HG03039 (cell line): Measurements from ENCODE around the gene IER3.

Source experiments
- ATAC-seq: cut with Tn5 transposase; IDR thresholded peaks from one replicate; pipeline ENCODE4 v1.9.1; 2021; ENCODE audit warnings: mild to moderate bottlenecking, moderate library complexity; ENCODE audit not compliant: unreplicated experiment

Gene IER3, protein sequence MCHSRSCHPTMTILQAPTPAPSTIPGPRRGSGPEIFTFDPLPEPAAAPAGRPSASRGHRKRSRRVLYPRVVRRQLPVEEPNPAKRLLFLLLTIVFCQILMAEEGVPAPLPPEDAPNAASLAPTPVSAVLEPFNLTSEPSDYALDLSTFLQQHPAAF

DNA sequence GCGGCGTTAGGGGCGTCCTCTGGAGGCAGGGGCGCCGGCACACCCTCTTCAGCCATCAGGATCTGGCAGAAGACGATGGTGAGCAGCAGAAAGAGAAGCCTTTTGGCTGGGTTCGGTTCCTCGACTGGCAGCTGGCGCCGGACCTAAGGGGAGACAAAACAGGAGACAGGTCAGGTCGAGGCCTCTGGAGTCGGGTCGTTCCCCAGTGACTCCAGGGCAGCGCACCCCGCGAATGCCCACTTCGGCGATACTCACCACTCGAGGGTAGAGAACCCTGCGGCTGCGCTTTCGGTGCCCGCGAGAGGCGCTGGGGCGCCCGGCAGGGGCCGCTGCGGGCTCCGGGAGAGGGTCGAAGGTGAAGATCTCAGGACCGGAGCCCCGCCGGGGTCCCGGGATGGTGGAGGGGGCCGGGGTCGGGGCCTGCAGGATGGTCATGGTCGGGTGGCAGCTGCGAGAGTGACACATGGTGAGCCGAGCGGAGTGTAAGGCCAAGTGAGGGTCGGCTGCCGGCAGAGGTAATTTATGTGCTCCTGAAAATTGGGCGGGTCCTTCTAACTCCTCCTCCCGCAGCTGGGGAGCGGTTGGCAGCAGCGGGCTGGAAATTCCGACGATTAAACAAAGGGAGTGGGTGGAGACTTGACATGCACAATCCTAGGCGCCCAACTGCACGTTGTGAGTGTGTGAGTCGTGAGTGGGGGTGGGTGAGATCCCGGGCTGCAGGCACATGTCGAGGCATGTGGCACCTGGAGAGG, at the start of gene IER3:
Gene IER3, minus strand, starts transcription at position 494 of the 752 bp plus-strand sequence. Its CDS starts 29 bp downstream, at position 465.
- ATAC-seq, result no peak

GRCh38 chr6:30793521-30794194, 49.3 kb upstream of the IER3 start:
- no peak for ATAC-seq

DNA sequence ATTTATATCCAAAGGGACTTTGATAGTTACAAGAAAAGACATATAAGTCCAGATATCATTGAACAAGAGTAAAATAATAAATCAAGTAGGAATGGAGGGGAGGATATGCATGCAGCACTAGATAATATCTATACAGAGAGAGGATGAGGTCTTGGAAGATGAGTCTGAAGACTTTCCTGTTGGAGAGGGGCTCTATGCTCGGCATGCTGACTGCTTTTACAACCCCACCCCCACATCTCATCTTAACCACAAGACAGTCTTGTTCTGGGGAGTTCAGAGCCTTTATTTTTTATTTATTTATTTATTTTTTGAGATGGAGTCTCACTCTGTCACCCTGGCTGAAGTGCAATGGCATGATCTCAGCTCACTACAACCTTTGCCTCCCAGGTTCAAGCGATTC, 48.4 kb upstream of the IER3 start:
- ATAC-seq, result no peak

- ATAC-seq, result no peak
These were observed 46.5 kb upstream of the IER3 start for GRCh38 chr6:30790724-30791383.

DNA sequence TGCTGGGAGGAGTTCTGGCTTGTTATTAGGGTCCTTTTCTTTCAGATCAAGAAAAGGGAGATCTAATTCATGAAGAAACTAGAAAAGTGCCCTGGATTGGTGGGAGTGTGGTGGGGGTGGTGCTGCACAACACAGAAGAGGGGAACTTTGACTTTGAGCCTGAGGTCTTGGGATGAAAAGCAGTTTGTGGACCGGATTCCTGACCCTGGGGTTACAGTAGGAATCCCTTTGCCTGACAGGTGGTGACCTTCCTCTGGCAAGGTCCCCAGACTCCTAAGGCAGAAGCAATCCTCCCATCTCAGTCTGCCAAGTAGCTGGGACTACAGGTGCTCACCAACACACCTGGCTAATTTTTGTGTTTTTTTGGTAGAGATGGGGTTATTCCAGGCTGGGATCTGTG, 45.3 kb upstream of the IER3 start:
- no peak for ATAC-seq

- ATAC-seq, result no peak
These were observed 43.6 kb upstream of the IER3 start for GRCh38 chr6:30787954-30788353.

DNA sequence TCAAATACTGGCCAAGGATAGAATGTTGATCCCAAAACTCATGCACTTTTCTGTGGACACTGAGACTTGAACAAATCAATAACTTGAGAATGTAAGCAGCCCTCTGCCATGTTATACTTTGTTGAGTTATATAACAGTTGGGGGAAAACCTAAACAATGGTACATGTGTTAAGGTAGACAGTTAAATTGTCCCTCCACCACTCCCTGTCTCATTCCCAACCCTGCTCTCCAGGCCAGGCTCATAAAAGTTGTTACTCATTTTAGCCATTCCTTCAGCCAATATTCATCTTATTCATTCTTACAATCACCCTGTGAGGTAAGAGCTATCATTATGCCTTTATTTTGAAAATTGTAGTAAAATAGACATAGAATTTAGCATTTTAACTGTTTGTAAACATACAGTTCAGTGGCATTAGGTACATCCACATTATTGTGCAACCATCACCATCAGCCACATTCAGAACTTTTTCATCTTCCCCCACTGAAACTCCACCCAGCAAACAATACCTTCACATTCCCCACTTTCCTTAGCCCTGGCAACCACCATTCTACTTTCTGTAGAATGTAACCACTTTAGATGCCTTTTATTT, 38.2 kb upstream of the IER3 start:
- no peak for ATAC-seq

DNA sequence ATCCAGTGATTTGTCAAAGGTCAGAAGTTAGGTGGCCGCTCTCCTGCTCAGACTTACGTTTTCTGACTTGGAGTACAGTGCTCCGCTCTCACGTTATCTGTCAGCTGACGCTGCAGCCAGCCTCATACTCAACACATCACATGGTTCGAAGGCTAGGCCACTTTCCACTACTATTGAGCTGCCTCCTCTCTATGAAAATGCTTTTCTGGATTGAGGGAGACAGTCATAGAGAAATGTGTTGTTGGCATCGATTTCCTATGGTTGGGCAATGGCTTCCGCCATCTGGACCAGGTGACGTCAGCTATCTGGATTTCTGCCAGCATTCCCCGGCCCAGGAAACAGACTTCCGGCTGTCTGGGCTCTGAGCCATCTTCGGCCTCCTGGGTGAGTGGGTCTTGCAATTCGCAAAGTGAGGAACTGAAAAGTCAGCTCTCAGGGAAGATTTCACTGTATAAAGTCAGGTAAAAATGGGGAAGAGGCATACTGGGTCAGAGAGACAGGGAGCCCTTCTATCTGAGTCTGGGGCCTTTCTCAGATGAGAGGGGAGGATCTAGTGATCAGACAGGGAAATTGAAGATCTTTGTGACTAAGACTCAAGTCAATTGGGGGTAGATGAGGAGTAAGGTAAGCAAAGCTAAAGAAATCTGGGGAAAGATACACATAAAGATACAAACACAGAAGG, 37.5 kb upstream of the IER3 start:
- no peak for ATAC-seq

DNA sequence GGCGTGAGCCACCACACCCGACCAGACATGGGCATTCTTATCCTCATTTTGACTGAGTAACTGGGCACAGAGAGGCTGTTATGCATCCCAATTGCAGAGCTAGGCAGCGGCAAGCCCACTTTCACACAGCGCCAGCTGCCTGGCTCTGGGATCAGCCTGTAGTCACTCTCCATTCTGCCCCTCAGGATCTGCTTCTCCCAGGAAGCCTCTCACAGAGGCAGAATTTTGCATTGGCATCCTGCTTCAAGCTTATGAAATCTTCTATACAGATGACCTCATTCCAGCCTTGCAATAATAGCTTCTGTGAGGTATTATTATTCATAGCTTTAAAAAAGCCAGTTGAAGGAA, 37.0 kb upstream of the IER3 start:
- ATAC-seq, result no peak

DNA sequence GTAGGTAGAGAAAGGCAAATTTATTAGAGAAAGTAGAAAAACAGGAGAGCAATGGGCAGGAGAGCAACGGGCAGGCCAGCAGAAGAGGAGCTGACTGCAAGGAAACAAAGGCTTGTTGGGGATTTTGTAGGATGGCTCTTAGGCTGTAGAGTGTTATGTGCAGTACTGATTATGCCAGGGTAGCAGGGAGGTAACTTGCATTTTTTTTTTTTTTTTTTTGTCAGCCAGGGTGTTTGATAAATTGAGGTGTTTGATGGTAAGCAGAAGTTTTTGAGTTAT, 36.2 kb upstream of the IER3 start:
- ATAC-seq, result no peak

GRCh38 chr6:30779850-30780641, 35.7 kb upstream of the IER3 start:
- ATAC-seq, result no peak

- no peak for ATAC-seq
These were observed 33.8 kb upstream of the IER3 start for GRCh38 chr6:30778001-30778635.

- no peak for ATAC-seq
These were observed 32.8 kb upstream of the IER3 start for GRCh38 chr6:30777155-30777485.

DNA sequence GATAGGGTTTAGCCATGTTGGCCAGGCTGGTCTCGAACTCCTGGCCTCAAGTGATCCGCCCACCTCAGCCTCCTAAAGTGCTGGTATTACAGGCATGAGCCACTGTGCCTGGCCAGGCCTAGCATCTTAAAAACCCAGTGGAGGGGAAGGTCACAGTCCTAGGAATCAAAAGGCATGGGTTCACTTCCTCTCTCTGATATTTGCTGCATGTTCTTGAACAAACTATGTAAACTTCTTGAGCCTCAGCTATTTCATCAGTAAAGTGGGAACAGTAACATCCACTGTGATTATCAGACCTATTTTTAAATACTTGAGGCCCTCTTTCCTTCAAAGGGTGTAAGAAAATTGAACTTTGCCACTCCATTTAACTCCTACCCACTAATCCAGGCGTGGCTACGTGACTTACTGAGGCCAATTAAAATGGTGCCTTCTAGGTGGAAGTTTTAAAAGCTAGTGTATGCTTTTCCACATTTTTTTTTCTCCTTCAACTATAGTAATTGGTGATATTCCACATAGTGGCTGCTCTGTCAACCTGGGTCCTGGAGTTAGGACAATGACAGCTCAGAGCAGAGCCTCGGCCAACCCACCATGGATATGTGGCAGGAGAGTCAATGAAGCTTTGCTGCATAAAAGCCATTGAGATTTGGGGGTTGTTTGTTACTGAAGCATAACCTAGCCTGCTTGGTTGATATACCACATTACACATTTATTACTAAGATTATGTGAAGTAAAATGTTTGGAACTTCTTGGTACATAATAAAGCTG, 32.2 kb upstream of the IER3 start:
- ATAC-seq, result no peak

DNA sequence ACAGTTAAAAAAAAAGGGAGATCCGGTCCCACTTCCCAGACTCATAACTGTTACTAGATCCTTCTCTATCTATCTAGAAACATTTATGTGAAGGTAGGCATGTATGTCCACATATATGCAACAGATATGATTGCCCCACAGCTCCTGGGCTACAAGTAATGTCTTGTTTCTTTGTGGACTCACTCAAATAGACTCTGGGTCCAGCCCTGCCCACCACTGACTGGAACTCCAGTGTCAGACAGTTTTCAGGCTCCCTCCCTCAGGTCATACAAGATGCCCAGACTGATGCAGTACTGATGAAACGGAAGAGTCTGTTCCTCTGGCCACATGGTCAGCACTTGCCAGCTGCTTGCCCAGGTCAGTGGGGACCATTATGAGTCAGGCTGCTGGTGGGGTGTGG, 30.8 kb upstream of the IER3 start:
- no peak for ATAC-seq

DNA sequence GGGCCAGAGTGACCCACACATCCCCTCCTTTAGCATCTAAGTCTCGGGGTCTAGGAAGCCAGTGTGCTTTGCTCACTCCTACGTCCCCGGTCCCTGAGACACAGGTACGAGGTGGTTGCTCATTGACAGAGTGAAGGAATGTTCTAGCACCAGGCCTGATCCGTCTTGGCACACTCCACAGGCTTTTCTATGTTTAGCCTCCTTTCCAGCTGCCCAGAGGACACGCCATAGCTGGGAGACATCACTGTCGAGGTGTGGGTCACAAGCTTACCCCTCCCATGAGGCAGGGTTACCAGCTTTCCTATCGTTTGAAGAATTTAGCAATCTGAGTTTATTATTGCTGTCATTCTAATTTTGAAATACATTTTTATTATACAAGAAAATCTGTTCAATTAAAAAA, 30.4 kb upstream of the IER3 start:
- no peak for ATAC-seq

GRCh38 chr6:30770592-30770991, 26.2 kb upstream of the IER3 start:
- no peak for ATAC-seq

DNA sequence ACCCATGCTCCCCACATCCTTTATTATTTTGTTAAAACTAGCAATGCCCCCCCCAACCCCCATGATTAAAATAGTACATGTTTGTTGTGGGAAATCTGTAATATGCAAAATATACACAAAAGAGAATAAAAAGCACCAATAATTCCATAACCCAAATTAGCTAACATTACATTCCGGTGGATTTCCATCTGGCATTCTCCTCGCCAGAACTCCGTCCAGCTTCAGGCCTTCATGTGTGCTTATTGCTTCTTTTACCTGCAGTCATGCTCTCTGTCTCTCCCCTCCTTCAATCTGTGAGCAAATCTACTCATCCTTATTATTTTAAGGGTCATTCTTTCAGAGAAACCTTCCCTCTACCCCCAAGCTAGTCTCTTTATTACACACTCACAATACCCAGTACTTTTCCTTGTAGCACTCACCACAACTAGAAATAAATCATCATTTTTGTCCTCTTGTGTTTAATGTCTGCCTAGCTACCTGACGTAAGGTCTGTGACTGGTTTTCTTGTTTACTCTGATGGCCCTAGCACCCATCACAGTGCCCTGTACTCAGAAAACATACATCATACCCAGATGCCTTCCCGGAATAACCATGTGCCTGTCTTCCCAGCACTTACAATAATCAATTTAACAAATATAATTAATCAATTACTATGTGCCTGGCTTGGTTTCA, 25.6 kb upstream of the IER3 start:
- no peak for ATAC-seq
